Epithelial cell of esophagus (primary cell): ENCODE results near the gene ELP2.

Source experiments
- DNase-seq: peaks from one replicate; pipeline ENCODE4 v3.0.0; 2010; ENCODE audit warnings: low read depth
- H3K4me3 ChIP-seq: 2 replicates; pipeline ENCODE4 v1.5.1; 2011; ENCODE audit warnings: mild to moderate bottlenecking, low read length, control low read depth
- TF ChIP-seq, protein P1 (sequence below): IDR thresholded peaks from 2 replicates; pipeline ENCODE4 v1.5.1; 2011; ENCODE audit warnings: low read depth, mild to moderate bottlenecking, low read length, control low read depth, inconsistent platforms; ENCODE audit not compliant: insufficient read depth; ENCODE audit errors: missing control alignments

ELP2 gene

GRCh38 chr18:36187193-36187825, 57.6 kb downstream of the ELP2 start, which contains the start of gene MOCOS:
MOCOS (plus strand) TSS chr18:36187497; CDS start chr18:36187540, 43 bp downstream.
- peak within 1 kb of the TSS; percentile 76 for H3K4me3 ChIP-seq
- TF ChIP-seq, protein P1, sequence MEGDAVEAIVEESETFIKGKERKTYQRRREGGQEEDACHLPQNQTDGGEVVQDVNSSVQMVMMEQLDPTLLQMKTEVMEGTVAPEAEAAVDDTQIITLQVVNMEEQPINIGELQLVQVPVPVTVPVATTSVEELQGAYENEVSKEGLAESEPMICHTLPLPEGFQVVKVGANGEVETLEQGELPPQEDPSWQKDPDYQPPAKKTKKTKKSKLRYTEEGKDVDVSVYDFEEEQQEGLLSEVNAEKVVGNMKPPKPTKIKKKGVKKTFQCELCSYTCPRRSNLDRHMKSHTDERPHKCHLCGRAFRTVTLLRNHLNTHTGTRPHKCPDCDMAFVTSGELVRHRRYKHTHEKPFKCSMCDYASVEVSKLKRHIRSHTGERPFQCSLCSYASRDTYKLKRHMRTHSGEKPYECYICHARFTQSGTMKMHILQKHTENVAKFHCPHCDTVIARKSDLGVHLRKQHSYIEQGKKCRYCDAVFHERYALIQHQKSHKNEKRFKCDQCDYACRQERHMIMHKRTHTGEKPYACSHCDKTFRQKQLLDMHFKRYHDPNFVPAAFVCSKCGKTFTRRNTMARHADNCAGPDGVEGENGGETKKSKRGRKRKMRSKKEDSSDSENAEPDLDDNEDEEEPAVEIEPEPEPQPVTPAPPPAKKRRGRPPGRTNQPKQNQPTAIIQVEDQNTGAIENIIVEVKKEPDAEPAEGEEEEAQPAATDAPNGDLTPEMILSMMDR: no peak
- peak; percentile 71 for DNase-seq

GRCh38 chr18:36187826-36188721, 58.4 kb downstream of the ELP2 start:
- TF ChIP-seq, protein P1: no peak
- peak; percentile 53 for DNase-seq
- peak overlapping the region; percentile 76 for H3K4me3 ChIP-seq

DNA sequence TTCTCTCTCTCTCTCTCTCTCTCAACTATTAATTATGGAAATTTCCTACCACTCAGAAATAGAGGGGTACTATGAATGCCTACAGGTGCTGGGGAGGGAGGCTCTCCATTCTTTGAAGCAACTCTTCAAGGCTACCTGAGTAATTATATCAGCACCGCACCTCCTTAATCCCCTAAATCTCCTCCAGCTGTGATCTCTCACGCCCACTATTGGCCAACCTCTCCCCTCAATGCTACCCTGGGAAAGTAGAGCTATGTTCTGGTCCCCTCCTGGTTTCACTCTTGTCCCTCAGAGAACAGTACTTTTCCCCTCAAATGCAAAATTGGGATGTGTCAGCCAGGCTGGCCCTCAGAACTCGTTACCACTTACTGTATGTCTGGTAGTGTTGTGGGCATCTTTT, 59.2 kb downstream of the ELP2 start:
- DNase-seq: no peak
- TF ChIP-seq, protein P1: no peak

GRCh38 chr18:36189486-36189885, 59.8 kb downstream of the ELP2 start:
- no peak overlapping the region for H3K4me3 ChIP-seq
- TF ChIP-seq, protein P1: no peak
- DNase-seq: no peak

More for the DNA sequence above, 59.2 kb downstream of the ELP2 start:
- H3K4me3 ChIP-seq: no peak overlapping the region

GRCh38 chr18:36191286-36191685, 61.6 kb downstream of the ELP2 start:
- no peak overlapping the region for H3K4me3 ChIP-seq
- TF ChIP-seq, protein P1: no peak
- DNase-seq: no peak

- TF ChIP-seq, protein P1: no peak
- H3K4me3 ChIP-seq: no peak overlapping the region
- DNase-seq: no peak
Observed at GRCh38 chr18:36191711-36192110, 62.0 kb downstream of the ELP2 start.
